HPDE6-E6E7 (cell line): Measurements from ENCODE around the gene POU3F1.
"Not testable (repeated sequence)": the region's sequence is repeated elsewhere in the genome, so short reads cannot be mapped to it uniquely, and the experiment has no call there.

Experiments used
- DNase-seq: peaks from one replicate; pipeline ENCODE4 v3.0.0; 2011; ENCODE audit warnings: missing footprints; ENCODE audit errors: extremely low spot score

The POU3F1 gene

GRCh38 chr1:38047603-38048141 lies 1.1 kb upstream of the POU3F1 start:
- peak; percentile 53 for DNase-seq

- DNase-seq: peak; percentile 83
Observed at GRCh38 chr1:38046884-38047602, 450 bp upstream of the POU3F1 start.

- no peak for DNase-seq
Observed at GRCh38 chr1:38045401-38046332, 926 bp downstream of the POU3F1 start.

- no peak for DNase-seq
Observed at GRCh38 chr1:38044221-38045215, 2.1 kb downstream of the POU3F1 start.

GRCh38 chr1:38043036-38043747 lies 3.4 kb downstream of the POU3F1 start:
- no peak for DNase-seq

GRCh38 chr1:38041936-38042834 lies 4.4 kb downstream of the POU3F1 start:
- no peak for DNase-seq

GRCh38 chr1:38039331-38040088 lies 7.1 kb downstream of the POU3F1 start:
- no peak for DNase-seq

- DNase-seq: peak; percentile 54
Observed at GRCh38 chr1:38038861-38039260, 7.7 kb downstream of the POU3F1 start.

- no peak for DNase-seq
Observed at GRCh38 chr1:38037221-38037939, 9.2 kb downstream of the POU3F1 start.

GRCh38 chr1:38034871-38035270 lies 11.7 kb downstream of the POU3F1 start:
- no peak for DNase-seq

- not testable (repeated sequence) for DNase-seq
Observed at GRCh38 chr1:38032992-38033391, 13.6 kb downstream of the POU3F1 start.

GRCh38 chr1:38031513-38031866 lies 15.1 kb downstream of the POU3F1 start:
- no peak for DNase-seq

GRCh38 chr1:38030596-38031512 lies 15.7 kb downstream of the POU3F1 start:
- no peak for DNase-seq

GRCh38 chr1:38029685-38030511 lies 16.7 kb downstream of the POU3F1 start:
- peak; percentile 77 for DNase-seq

- DNase-seq: no peak
Observed at GRCh38 chr1:38029081-38029681, 17.4 kb downstream of the POU3F1 start.

- no peak for DNase-seq
Observed at GRCh38 chr1:38028671-38029070, 17.9 kb downstream of the POU3F1 start.
